GM12873 (cell line): Measurements from ENCODE around the gene GEMIN7.

Source experiments
- CTCF ChIP-seq: IDR thresholded peaks from 2 replicates; pipeline ENCODE4 v1.5.1; 2012; ENCODE audit warnings: low read depth, mild to moderate bottlenecking, moderate library complexity, low read length, control low read depth; ENCODE audit not compliant: insufficient read depth; ENCODE audit errors: missing control alignments

The GEMIN7 gene

GRCh38 chr19:45114116-45114515 is 35.1 kb downstream of the GEMIN7 start:
- TF ChIP-seq CTCF: no peak

GRCh38 chr19:45115809-45116615 is 37.0 kb downstream of the GEMIN7 start:
- TF ChIP-seq CTCF: no peak

- no peak for TF ChIP-seq CTCF
These were observed 38.1 kb downstream of the GEMIN7 start for GRCh38 chr19:45117167-45117594.

GRCh38 chr19:45117671-45118070 is 38.6 kb downstream of the GEMIN7 start:
- TF ChIP-seq CTCF: no peak

- no peak for TF ChIP-seq CTCF
These were observed 39.0 kb downstream of the GEMIN7 start for GRCh38 chr19:45118106-45118505.

GRCh38 chr19:45119582-45119981 is 40.5 kb downstream of the GEMIN7 start:
- no peak for TF ChIP-seq CTCF

GRCh38 chr19:45121827-45122345 is 42.8 kb downstream of the GEMIN7 start:
- no peak for TF ChIP-seq CTCF
